Anterior cingulate cortex (tissue), 58 donors: ENCODE results near the gene HDHD5.

Experiments
- DNase-seq, 58 donors: peaks; one replicate each; lab custom pipeline; 2025; lab: John Stamatoyannopoulos, UW

The HDHD5 gene

DNA sequence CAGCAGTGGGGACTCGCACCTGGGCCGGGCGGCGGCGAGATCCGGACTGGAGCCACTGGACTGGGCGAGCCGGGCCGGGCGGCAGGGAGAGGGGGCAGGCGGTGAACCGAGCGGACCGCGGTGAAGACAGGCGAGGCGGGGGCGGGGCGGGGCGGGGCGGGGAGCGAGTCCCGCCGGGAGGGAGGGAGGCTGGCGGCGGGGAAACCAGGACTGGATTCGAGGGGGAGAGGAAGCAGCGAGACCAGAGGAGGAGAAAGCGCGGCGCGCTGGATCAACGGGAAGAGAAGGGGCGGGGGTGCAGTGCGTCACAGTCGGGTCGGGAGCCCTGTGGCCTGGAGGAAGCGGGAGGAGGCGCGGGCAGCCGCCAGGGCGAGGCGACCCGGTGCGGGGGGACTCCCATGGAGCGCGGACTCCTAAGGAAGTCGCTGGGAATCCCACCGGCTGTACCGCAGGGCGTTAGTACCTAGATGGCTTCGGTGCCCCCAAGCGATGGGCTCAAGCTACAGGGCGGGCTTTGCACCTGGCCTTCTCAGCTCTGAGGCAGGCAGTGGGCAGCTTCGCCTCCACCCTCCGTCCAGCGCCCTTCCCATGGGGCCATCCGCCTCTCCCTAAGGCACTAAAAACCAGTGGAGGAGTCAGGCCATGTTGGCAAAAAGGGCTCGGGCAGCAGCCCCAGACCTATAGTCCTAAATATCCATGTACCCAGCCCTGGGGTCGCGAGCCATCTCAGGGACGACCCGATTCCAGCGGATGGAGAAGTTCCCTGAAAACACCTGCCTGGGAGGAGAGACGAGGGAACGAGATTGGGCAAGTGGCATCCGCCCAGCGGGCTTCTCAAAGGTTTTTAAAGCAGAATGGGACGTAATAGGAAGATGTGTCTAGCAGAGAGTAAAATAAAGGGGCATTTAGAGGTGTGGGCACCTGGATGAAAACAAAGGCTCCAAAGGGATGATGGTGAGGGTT lies 37.6 kb downstream of the HDHD5 start, which contains the start of gene TMEM121B:
TMEM121B (minus strand) TSS at position 128 of the 963 bp plus-strand sequence. CDS start 233 bp downstream, outside the sequence.
- peak in 55 of 58 donors; percentile 26 to 87 (median 61) for DNase-seq

DNA sequence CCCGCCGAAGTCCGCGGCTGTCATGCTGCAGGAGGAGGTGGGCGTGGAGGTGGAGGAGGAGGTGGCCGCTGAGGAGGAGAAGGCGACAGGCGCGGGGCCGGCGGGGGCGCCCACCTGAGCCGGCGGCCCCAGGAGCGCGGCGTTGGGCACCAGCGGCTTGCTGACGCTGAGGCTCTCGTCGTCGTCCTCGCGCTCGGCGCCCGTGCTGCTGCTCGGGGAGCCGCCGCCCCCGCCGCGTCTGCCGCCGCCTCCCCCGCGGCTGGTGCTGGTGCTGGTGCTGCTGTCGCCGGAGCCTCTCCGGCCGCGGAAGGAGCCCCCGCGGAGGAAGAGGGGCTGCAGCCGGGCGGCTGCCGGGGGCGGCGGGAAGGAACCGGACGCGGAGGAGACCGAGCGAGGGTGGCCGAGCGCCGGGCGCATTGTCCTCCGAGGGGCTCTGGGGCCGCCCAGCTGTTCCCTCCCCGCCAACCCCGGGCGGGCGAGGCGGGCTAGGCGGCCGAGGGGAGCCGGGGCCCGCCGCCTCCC lies 38.3 kb downstream of the HDHD5 start:
- peak in 10 of 58 donors; percentile 30 to 61 (median 40) for DNase-seq

DNA sequence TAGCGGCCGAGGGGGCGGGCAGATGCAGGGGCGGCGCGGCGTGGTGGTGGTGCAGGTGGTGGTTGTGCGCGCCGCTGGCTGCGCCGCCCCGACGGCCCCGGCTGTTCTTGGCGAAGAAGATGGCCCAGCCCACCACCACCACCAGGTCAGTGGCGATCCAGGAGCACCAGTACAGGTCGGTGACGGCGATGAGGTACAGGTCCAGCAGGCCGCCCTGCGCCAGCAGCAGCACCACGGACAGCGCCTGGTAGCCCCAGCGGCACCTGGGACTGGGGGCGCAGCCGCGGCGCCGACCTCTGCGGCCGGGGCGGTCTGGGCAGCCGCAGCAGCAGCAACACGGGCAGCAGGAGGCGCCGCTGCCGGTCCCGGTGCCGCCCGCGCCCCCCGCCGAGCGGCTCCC lies 38.8 kb downstream of the HDHD5 start:
- no peak for DNase-seq

DNA sequence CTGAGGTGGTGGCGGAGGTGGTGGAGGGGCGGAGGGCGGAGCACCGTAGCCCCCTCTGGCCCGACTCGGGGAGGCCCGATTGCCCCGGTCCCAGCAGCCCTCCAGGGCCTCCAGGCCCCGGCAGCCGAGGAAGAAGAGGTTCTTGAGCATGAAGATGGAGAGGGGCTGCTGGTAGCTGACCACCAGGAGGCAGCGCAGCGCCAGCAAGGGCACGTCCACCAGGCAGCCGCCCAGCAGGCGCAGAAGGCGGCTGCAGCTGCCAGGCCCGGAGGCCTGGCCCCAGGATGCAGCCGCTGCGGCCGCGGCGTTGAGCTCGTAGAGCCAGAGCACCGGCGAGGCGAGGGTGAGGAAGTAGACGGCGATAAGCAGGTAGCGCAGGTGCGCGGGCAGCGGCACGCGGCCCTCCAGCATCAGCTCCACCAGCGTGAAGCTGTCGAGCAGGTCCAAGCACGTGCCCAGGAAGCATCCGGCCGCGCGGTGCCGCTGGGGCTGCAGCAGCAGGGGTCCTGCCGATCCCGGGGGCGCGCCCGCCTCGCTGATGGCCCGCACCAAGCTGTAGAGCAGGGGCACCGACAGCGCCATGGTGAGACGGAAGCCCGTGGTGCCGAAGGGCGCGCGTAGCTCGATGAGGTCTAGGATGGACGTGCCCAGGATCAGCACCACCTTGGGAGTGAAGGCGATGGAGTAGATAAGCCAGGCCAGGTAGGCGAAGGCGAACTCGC lies 39.4 kb downstream of the HDHD5 start:
- DNase-seq = no peak

DNA sequence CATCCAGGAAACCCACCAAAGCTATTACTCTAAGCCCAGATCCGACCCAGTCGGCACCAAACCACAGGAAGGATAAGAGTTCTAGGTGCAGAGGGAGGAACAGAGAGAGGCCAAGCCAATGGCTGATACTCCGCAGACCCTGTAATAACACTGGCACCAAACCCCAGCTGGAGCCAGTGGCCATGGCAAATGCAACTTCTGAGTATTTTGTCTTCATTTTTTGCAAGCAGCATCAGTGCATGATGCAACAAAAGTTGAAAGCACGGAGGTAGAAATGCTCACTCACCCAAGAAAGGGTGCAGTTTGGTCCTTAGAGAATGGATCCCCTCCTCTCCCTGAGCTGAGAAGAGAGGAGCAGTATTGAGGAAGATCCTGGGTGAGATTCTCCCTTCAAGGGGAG lies 40.7 kb downstream of the HDHD5 start:
- no peak for DNase-seq

DNA sequence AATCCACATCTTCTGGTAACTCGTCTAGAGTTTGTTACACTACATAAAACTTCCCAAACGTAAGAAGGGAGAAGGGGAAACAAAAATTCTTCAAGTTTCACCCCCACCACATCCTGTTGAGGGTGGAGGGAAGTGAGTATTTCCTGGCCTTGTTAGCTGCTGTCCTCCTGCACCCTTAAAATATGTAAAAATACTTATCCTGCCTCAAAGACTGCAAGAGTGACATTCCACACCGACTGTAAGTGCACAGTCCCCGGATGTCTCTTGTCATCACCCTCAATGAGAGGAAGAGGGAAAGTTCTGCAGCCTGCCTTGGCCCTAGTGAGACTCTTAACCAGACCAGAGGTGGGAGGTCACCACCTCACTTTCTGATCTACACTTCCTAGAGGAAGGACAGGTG lies 41.2 kb downstream of the HDHD5 start:
- DNase-seq = no peak

DNA sequence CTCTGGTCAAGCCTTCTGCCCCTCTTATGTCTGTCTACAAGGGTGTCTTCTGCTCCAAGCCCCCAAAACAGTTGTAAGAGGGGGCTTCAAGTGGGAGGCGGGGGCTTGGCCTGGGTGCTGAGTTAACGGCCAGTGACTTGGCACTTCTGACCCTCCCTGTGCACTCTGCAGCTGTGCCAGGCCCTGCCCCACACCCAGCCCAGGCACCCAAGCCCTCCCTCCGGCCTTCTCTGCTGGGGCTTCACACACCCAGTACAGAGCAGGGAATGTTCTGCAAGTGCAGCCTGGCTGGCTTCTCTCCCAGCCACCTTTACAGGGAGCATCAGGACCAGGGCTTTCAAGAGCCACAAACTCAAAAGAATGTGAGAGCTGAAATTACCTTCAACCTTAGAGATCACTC lies 41.7 kb downstream of the HDHD5 start:
- DNase-seq = no peak

DNA sequence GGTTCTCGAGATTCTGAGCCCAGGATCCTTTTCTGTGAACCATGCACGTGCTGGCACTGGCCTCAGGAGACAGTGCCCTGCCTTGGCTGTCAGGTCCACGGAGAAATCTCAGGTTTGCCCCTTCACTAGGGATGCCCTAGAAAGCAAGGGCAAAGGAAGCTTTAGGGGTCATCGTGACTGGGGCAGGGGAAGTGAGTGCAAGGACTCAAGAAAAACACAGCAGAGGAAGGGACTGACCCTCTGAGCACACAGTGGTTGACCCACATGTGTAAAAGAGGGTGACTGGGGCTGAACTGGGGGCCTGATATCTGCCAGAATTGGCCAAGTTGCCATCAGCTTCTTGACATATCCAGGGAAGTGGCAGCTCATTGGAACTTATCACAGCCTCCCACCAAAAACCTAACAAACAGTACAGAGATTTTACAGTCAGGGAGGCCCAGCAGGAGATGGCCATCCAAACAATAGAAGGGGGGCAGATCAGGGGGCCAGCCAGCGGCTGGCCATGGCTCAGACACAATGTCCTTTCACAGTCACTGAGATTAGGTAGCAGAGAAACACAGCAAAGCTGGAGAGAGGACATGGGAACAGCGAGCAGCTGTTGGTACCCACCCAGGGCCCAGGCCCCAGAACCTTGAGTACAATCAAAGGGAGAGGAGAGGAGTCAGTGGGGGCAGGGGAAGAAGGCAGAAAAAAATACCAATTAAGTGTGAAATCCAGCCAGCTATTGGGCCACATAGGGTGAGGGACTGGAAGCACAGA lies 42.3 kb downstream of the HDHD5 start:
- no peak for DNase-seq

DNA sequence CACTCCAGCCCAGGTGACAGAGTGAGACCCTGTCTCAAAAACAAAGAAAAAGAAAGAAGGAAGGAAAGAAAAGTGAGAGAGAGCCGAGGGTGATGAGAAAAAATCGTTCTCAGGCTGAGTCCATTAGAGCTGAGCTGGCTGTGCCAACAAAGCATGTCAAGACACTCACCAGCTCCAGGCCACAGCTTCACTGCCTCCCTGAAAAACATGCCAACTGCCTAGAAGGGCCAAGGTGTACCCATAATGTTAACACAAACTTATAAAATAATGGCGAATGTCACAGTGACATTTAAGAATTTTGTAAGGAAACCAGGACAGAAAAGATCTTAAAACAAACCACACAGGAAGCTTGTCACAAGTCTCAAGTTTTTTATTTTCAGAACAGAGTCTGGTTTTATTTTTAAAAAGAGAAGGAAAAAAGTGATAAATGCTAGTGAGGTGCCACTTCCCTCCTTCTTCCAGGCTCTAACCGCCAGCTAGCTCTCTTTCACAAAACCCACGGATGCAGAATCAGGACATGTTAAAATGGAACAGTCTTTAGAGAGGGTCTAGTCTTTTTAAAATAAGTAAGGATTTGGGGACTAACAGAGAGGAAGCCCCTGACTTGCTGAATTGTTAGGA lies 43.0 kb downstream of the HDHD5 start:
- peak in 1 of 58 donors; percentile 34 for DNase-seq

DNA sequence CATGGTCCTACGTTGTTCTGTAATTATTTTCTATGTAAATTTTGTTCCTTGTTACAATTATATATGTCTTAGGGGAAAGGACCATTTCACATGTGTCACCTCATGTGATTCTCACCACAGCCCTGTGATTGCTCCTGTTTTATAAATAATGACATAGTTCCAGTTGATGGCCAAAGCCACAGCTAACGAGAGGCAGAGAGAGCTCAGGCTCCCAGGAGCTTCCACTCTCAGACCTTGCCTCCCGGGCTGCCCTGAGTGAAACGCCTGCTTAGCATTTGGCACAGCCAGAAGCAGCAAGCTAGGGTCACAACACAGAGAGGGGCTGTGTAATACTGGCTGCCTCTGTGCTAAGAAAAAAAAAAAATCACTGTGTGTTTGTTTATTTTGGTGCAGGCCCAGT lies 43.8 kb downstream of the HDHD5 start:
- DNase-seq = no peak

DNA sequence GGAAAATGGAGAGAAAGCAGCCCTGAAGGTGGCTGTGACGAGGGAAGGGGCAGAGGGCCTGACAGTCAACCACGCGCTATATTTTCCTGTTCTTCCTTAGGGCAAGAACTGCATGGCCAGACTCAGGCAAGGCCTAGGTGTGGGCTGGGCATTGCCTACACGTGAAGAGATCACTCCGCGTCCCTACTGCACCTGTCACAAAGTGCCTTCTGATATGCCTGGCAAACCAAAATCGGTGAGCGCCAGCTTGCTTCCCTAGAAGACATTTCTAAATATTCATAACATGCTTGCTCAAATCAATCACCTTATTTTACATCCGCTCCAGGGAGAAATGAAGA lies 44.2 kb downstream of the HDHD5 start:
- DNase-seq = no peak

DNA sequence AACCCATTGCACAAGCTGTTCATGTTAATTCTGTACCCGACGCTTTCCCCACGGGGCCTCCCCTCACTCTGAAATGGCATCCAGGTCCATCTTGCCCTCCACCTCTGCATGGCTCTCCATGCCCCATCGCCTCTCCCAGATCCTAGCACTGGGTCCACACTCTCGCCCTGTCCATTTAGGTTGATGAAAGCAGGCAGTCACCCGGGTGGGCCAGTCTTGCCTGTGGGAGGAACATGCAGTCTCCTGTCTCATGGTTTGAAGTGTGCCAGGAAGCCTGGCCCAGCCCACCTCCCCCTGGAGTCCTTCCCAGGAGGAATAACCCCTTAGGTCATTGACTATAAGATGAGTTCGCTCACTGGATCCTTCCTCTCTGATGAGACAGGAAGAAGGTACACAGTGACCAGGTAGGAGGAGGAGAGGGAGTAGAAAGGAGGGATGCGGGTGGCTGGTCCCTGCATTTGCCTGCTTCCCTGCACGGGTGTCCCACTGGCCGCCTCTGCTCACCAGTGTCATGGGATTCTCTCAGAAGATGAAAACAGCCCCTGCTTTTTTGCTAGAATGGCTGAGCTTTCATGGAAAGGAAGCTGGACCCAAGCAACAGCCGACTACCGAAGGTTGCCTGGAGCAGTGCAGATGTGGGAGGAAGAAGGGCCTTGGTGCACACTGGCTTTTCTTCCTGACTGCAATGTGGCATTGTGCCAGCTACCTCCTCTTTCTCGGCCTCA lies 44.7 kb downstream of the HDHD5 start:
- no peak for DNase-seq

DNA sequence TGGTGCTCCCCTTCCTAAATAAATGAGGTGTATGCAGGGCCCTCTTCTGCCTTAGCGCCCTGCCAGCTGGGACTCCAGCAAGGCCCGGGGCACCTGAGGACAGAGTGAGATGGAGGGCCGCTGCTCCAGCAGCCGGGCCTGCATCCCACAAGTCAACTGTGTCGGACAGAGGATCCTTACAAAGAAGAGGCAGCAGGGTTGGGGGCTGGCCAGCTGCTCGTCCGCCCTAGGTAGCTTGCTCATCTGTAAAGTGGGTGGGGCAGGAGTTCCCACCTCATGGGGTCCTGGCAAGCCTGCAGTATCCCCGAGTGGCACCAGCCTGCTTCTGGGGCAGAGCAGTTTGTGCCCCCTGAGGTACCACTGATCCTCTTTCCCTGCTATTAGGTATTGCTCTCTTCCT lies 45.5 kb downstream of the HDHD5 start:
- no peak for DNase-seq

DNA sequence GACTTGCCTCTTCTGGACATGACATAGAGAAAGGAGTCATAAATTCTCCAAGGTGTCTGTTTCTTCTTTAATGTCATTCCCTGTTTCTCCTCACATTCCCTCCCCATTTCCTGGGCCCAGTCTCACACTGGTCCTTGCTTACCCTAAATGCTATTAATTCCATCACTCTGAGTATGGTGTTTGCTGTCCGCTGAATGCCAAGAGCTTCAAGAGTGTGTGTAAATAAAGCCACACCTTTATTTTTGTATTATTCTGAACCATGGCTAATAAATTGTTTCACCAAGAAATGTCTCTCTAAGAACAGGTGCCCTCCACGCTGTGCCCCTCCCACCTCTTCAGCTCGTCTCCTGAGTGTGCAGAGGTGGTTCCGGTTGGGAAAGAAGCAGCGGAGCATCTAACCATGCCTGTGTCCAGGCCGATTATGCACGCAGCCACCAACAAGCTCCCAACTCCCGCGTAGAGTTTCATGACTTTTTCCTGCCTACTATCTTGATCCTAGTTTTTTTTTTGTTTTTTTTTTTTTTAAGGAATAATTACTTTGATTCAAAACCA lies 46.5 kb downstream of the HDHD5 start:
- DNase-seq = no peak

DNA sequence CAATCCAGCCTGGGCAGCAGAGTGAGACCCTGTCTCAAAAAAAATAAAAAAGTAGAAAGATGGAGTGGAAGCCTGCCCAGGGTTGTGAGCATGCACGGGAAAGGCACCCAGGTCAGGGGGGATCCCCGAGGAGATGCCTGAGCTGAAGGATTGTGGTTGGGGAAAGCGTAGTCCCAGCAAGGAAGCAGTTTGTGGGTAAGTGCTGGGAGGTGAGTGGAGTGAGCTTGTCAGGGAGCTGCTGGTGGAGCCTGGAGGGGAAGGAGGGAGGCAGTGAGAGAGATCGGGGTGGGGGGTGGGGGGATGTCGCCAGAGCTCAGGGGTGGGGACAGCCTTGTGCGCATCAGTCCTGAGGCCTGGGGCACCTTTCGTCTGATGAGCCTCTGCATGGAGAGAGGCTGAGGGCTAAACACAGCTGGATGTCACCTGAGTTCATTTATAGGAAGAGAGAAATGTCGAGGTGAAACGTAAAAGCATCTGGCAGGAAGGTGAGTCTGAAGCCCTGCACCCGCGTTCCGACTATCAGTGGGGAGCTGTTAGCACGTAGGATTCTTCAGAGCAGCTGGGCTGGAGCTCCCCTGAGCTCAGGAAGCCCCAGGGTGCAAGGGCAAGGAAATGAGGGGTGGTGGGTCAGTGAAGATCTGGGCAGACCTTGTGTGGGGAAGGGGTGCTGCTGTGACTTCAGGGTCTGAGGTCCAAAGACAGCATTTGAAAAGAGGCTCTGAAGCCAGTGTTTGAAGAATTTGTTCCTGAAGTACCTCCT lies 48.1 kb downstream of the HDHD5 start:
- no peak for DNase-seq

DNA sequence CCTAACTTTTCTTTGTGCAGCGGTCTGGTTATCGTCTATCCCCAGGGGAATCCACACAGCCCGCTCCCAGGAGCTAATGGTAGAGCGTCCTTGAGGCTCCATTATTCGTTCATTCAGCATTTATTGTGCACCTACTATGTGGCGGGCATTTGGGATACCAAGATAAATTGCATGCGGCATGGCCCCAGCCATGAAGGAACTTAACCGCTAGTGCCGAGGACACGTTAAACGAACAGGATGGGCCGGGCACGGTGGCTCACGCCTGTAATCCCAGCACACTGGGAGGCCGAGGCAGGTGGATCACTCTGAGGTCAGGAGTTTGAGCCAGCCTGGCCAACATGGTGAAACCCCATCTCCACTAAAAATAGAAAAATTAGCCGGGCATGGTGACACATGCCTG lies 49.1 kb downstream of the HDHD5 start:
- no peak for DNase-seq

DNA sequence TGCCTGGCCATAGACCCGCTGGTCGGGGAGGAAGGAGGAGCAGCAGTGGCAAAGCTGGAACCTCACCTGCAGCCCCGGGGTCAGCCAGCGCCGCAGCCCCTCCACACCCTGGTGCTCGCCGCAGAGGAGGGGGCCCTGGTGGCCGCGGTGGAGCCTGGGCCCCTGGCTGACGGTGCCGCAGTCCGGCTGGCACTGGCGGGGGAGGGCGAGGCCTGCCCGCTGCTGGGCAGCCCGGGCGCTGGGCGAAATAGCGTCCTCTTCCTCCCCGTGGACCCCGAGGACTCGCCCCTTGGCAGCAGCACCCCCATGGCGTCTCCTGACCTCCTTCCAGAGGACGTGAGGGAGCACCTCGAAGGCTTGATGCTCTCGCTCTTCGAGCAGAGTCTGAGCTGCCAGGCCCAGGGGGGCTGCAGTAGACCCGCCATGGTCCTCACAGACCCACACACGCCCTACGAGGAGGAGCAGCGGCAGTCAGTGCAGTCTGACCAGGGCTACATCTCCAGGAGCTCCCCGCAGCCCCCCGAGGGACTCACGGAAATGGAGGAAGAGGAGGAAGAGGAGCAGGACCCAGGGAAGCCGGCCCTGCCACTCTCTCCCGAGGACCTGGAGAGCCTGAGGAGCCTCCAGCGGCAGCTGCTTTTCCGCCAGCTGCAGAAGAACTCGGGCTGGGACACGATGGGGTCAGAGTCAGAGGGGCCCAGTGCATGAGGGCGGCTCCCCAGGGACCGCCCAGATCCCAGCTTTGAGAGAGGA lies 49.8 kb downstream of the HDHD5 start:
- no peak for DNase-seq
